Fibroblast of pulmonary artery (primary cell): Measurements from ENCODE around the gene GOLGA8K.
"Not testable (repeated sequence)": the region's sequence is repeated elsewhere in the genome, so short reads cannot be mapped to it uniquely, and the experiment has no call there.

Experiments
- DNase-seq: peaks from one replicate; pipeline ENCODE4 v3.0.0-alpha.2; 2010; ENCODE audit warnings: low read depth
- H3K4me3 ChIP-seq: replicated peaks from 2 replicates; pipeline ENCODE4 v1.5.1; 2011; ENCODE audit warnings: low read depth, mild to moderate bottlenecking, control low read depth, low read length, moderate library complexity
- TF ChIP-seq, protein P1 (sequence below): IDR thresholded peaks from 2 replicates; pipeline ENCODE4 v1.5.1; 2011; ENCODE audit warnings: mild to moderate bottlenecking, control low read depth, low read length, inconsistent platforms; ENCODE audit errors: missing control alignments

The GOLGA8K gene, protein sequence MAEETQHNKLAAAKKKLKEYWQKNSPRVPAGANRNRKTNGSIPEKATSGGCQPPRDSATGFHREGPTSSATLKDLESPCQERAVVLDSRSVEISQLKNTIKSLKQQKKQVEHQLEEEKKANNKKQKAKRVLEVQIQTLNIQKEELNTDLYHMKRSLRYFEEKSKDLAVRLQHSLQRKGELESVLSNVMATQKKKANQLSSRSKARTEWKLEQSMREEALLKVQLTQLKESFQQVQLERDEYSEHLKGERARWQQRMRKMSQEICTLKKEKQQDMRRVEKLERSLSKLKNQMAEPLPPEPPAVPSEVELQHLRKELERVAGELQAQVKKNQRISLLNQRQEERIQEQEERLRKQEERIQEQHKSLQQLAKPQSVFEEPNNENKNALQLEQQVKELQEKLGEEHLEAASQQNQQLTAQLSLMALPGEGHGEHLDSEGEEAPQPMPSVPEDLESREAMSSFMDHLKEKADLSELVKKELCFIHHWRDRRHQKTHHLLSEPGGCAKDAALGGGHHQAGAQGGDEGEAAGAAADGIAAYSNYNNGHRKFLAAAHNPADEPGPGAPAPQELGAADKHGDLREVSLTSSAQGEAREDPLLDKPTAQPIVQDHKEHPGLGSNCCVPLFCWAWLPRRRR

DNA sequence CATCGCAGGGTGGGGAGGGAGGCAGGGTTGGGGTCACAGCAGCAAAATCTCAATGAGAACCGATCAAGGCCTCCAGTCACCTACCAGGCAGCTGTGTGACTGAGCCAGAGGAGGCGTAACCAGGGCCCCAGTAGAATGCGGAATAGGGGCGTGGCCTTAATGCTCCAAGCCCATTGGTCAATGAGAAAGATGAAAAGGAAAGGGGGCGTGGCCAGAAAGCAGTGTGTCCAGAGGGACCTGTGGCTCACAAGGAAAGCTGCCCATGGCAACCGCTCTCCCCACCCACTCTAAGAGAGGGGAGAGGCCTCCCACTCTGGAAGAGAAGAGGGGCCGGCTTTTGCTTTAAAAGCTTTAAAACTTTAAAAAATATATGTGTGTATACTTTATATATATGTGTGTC is at the start of gene GOLGA8K:
Gene GOLGA8K, minus strand, starts transcription at position 101 of the 400 bp plus-strand sequence. Its CDS starts 98 bp downstream, at position 3.
- H3K4me3 ChIP-seq, DNase-seq: not testable (repeated sequence)

- not testable (repeated sequence) for H3K4me3 ChIP-seq, DNase-seq
Measured at GRCh38 chr15:32440445-32440977, 37.4 kb upstream of the GOLGA8K start.

DNA sequence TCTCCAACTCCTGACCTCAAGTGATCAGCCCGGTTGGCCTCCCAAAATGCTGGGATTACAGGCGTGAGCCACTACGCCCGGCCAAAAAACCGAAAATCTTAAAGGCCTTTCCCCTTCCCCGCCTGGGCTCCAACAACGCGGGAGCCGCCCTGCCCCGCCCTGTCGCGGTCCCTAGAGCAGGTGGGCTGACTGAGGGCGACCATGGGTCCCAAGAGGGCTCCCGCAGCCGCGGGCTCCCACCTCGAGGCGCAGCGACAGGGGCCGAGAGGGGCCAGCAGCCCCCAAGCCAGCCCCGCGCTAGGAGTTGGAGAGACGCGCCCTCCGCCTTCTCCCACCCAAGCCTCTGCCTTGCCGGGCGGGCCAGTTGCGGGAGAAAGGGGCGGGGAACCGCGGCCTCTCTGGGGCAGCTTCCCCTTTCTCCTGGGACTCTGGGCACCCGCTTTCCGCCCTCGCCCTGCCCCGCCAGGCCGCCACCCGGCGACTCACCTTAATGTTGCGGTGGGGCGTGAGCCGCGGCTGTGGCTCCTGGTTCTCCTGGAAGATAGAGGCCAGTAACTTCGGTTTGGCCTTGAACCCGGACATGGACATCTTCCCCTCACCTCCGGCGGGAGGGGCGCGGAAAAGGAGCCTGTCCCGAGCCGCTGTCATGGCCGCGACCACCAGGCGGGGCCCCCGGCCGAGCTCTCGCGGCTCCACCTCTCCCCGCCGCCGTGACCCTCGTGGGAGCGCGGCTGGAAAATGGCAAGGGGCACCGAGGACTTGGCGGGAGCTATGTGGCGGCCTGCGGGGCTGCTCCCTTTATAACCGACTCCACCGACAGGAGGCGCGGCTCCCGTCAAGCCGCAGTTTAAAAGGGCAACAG is 31.2 kb upstream of the GOLGA8K start:
- not testable (repeated sequence) for DNase-seq, H3K4me3 ChIP-seq

DNA sequence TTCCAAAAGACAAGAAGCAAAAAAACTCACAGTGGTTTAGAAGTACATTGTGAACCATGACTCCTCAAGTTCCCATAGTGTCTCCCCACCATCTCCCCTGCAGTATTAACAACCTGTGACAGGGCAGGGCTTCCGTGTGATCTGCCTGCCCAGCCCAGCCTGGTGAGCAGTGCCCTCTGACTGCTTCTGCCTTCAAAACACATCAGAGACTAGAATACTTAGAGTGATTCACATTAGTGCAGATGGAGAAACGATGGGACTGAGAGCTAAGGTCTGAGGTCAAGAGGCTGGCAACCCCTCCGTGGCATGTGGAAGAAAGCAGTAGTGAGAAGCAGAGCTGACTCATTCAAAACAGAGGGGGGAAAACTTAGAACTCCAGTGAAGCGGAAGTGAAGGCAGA is 24.5 kb upstream of the GOLGA8K start:
- not testable (repeated sequence) for DNase-seq, H3K4me3 ChIP-seq

- not testable (repeated sequence) for H3K4me3 ChIP-seq, DNase-seq
Measured at GRCh38 chr15:32426511-32426910, 23.4 kb upstream of the GOLGA8K start.

DNA sequence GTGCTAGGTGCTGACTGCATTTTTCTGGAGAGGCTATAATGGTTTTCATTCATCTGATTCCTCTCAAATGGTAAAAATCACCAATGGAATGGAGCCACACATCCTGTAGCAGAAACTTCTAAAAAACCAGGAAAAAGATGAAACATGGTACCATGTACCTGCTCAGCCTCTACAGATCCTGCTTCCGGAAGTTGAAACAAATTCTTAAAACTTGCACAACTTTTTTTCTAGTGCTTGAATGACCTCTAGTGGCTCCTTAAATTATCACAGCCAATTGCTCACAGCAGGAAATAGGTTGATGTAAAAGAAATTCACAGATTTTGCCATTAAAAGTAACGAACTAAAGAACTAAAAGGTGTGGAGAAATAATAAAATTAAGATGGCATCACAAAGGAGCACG is 4.8 kb upstream of the GOLGA8K start:
- TF ChIP-seq, protein P1, sequence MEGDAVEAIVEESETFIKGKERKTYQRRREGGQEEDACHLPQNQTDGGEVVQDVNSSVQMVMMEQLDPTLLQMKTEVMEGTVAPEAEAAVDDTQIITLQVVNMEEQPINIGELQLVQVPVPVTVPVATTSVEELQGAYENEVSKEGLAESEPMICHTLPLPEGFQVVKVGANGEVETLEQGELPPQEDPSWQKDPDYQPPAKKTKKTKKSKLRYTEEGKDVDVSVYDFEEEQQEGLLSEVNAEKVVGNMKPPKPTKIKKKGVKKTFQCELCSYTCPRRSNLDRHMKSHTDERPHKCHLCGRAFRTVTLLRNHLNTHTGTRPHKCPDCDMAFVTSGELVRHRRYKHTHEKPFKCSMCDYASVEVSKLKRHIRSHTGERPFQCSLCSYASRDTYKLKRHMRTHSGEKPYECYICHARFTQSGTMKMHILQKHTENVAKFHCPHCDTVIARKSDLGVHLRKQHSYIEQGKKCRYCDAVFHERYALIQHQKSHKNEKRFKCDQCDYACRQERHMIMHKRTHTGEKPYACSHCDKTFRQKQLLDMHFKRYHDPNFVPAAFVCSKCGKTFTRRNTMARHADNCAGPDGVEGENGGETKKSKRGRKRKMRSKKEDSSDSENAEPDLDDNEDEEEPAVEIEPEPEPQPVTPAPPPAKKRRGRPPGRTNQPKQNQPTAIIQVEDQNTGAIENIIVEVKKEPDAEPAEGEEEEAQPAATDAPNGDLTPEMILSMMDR, result peak; percentile 4
- not testable (repeated sequence) for H3K4me3 ChIP-seq, DNase-seq

DNA sequence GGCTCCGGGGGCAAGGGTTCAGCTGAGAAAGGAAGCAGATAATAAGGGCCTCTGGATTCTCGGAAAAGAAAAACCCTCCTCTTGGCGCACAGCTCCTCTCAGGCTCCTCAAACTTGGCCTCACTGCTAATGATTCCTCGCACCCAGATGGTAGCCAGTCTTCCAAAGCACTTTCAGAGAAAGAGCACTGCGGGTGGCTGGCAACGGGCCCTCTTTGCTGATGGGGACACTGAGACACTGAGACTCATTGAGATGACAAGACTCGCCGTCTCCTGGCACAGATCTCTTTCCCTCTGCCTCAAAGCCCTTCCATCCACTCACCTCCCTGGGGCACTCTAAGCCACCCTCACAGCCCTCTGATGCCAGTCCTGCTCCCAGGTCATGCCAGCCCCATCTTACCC is 6.6 kb downstream of the GOLGA8K start:
- H3K4me3 ChIP-seq, DNase-seq: not testable (repeated sequence)

- not testable (repeated sequence) for H3K4me3 ChIP-seq, DNase-seq
Measured at GRCh38 chr15:32394745-32395144, 8.3 kb downstream of the GOLGA8K start.

DNA sequence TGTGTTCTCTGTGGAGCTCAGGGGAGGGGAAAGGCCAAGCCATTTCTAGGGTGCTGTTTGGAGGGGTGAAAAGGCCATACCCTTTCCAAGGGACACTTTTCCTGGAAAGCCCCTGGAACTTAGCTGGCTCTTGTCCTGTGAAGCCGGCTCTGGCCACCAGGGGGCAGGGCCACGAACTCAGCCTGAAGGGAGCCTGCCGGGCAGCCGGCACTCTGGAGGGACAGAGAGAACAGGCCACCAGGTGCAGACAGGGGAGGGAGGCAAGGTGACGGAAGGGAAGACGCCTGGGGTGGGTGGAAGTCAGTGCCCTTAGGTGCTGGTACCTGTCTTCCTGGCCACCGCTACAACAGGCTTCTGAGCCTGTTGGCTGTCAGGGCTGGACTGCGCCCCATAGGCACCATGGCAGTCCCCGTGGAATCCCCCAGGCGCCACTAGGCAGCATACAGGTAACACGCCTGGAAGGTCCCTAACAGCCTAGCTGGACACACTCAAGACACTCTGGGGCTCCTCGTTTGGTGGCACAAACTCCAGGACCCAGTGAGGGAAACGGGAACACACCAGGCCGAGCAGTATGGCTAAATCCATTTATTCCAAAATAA is 14.9 kb downstream of the GOLGA8K start:
- not testable (repeated sequence) for DNase-seq

DNA sequence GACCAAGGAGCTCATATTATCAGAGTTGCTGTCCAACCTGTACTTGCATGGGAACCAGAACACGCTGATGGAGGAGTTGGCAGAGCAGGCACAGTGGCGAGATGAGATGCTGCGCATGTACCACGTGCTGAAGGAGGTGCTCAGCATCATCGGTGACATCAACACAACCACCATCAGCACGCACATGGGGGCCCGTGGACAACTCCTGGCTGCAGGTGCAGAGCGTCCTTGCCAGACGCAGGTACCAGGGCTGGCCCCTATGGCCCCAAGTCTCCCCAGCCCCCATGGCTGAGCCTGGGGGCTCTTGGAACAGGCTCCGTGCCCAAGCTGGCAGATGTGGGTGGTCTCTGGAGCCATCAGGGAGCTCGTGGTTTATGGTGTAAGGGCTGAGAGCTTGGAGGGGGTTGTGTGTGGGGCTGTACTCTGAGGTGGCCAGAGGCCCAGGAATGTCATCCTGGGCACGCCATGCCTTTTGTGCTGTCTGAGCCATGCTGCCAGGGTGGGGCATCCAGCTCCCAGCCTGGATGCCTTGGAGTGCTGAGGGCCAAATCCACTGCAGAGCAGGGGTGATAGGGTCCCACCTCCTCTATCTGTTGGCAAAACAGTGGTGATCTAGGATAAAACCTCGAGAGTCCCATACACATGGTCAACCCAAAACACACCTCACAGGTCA is 17.1 kb downstream of the GOLGA8K start:
- not testable (repeated sequence) for DNase-seq, H3K4me3 ChIP-seq

More for the DNA sequence above, 14.9 kb downstream of the GOLGA8K start:
- not testable (repeated sequence) for H3K4me3 ChIP-seq

DNA sequence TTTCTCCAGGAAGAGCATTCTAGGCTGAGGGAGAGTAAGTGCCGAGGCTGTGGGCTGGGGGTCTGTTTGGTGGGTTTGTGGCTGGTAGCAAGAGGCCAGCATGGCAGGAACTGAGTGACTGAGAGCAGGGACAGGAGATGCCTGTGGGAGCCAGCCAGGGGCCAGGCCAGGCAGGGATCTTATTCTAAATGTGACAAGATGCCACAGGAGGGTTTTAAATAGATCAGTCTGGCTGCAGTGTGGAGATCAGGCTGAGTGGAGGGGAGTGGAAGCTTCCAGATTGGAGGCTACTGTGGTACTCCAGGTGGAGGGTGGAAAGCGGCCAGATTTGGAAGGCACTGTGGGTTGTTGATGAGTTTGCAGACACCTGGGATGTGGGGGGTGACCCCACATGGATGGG is 28.9 kb downstream of the GOLGA8K start:
- not testable (repeated sequence) for DNase-seq, H3K4me3 ChIP-seq

DNA sequence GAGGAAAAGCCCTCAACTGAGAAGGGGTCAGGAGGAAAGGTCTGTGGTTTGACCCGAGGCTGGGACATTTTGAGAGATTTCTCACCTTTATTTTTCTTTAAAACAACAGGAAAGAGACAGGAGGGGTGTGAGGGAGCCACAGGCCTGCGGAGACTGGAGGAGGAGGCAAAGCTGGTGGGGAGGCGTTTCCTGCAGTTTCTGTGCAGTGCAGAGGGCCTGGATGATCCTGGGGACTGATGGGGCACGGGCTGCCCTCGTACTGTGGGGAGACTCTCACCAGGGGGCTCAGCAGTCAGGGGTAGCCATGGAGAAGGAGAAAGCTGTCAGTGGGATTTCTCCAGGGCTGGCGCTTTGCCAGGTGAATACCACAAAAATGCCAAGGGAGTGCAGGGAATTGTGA is 29.4 kb downstream of the GOLGA8K start:
- not testable (repeated sequence) for H3K4me3 ChIP-seq, DNase-seq

- not testable (repeated sequence) for DNase-seq, H3K4me3 ChIP-seq
Measured at GRCh38 chr15:32372075-32372474, 31.0 kb downstream of the GOLGA8K start.

DNA sequence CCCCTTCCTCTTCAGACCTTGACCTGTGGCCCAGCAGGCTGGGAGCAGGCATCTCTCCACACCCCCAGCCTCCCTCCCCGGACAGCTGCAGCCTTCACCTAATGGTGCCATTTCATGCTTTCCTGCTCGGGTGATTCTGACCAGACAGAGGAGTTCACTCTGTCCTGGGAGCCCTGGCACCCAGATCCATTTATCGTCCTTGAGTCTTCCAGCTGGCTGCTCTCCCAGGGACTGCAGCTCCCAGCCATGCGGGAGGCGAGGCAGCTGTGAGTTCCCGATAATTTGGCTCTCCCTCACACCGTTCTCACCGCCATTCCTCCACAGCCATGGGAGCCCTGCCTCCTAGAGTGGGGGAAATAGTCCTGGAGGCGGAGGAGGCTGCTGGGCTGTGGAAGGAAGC is 32.6 kb downstream of the GOLGA8K start:
- not testable (repeated sequence) for DNase-seq, H3K4me3 ChIP-seq

DNA sequence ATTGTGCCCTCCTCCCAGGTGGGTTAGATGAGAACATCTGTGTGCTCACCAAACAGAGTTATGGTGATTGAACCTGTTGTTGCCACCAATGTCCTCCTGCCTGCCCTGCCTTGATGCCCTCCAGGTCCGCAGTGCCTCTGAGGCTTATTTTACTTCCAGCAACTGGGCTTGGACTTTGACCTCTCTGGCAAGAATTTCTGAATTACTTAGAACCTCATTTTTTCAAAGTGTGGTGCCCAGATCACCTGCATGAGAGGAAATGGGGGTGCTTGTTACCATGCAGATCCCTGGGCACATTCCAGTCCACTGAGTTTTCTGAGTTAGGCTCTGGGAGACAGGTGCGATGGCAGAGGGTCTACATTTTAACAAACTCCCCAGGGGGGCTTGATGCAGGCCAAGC is 33.0 kb downstream of the GOLGA8K start:
- not testable (repeated sequence) for DNase-seq, H3K4me3 ChIP-seq

DNA sequence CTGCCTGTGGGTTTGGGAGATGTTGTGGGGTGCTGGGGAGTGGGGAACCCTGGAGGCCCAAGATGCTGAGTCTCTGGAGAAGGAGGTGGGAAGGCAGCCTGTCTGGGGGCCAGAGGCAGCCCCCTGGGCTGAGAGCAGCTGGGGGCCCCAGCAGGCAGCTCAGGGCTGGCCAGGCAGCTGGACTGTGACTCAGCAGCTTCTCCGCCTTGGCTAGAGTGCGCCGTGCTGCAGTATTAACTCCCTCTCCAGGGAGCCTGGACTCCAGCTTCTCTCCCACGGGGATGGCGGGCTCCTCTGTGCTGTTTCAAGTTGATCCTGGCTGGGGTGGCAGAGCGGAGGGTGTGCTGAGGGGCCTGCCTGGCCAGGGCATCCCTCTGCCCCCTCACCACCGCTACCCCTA is 36.6 kb downstream of the GOLGA8K start:
- DNase-seq, H3K4me3 ChIP-seq: not testable (repeated sequence)
